Islet precursor cell (in vitro differentiated cells): ENCODE results near the gene TRIM37.
"Not testable (repeated sequence)": the region's sequence is repeated elsewhere in the genome, so short reads cannot be mapped to it uniquely, and the experiment has no call there.

Experiments used
- DNase-seq: peaks from one replicate; pipeline ENCODE4 v3.0.0-alpha.2; 2018

The TRIM37 gene

GRCh38 chr17:59108400-59109102 is 1.9 kb upstream of the TRIM37 start:
- DNase-seq = no peak

GRCh38 chr17:59107306-59107670 is 608 bp upstream of the TRIM37 start:
- DNase-seq = no peak

GRCh38 chr17:59105852-59106462 is 723 bp downstream of the TRIM37 start:
- peak; percentile 79 for DNase-seq

GRCh38 chr17:59101178-59101577 is 5.5 kb downstream of the TRIM37 start:
- no peak for DNase-seq

- DNase-seq = no peak
Observed at GRCh38 chr17:59097876-59098275, 8.8 kb downstream of the TRIM37 start.

- DNase-seq = no peak
Observed at GRCh38 chr17:59094861-59095530, 11.7 kb downstream of the TRIM37 start.

GRCh38 chr17:59093702-59094231 is 12.9 kb downstream of the TRIM37 start:
- no peak for DNase-seq

- DNase-seq = no peak
Observed at GRCh38 chr17:59093145-59093701, 13.5 kb downstream of the TRIM37 start.

GRCh38 chr17:59090593-59090992 is 16.1 kb downstream of the TRIM37 start:
- not testable (repeated sequence) for DNase-seq

GRCh38 chr17:59084154-59084553 is 22.5 kb downstream of the TRIM37 start:
- DNase-seq = no peak

GRCh38 chr17:59074494-59074893 is 32.2 kb downstream of the TRIM37 start:
- DNase-seq = no peak

GRCh38 chr17:59073972-59074371 is 32.7 kb downstream of the TRIM37 start:
- DNase-seq = no peak

- DNase-seq = no peak
Observed at GRCh38 chr17:59069856-59070255, 36.8 kb downstream of the TRIM37 start.

- no peak for DNase-seq
Observed at GRCh38 chr17:59067756-59068155, 38.9 kb downstream of the TRIM37 start.

GRCh38 chr17:59067340-59067739 is 39.3 kb downstream of the TRIM37 start:
- DNase-seq = no peak

GRCh38 chr17:59062509-59062908 is 44.2 kb downstream of the TRIM37 start:
- no peak for DNase-seq

GRCh38 chr17:59056857-59057256 is 49.8 kb downstream of the TRIM37 start:
- no peak for DNase-seq

- no peak for DNase-seq
Observed at GRCh38 chr17:59049798-59050197, 56.9 kb downstream of the TRIM37 start.

GRCh38 chr17:59047616-59048015 is 59.1 kb downstream of the TRIM37 start:
- DNase-seq = no peak

- DNase-seq = no peak
Observed at GRCh38 chr17:59046192-59046591, 60.5 kb downstream of the TRIM37 start.

GRCh38 chr17:59038734-59039133 is 67.9 kb downstream of the TRIM37 start:
- DNase-seq = no peak

GRCh38 chr17:59037960-59038359 is 68.7 kb downstream of the TRIM37 start:
- no peak for DNase-seq

GRCh38 chr17:59030811-59031210 is 75.9 kb downstream of the TRIM37 start:
- DNase-seq = no peak

GRCh38 chr17:59028328-59028727 is 78.4 kb downstream of the TRIM37 start:
- DNase-seq = no peak
